Kidney (tissue), 14 donors: Measurements from ENCODE around the gene STK33. TPM values are rescaled to one million over a fixed set of nuclear protein-coding genes. Genes with fewer than 3 reads are reported as not detected.

ENCODE experiments used
- DNase-seq, 5 donors: peaks; one replicate each; pipeline ENCODE4 v3.0.0-alpha.2; 2013 to 2020
- FAIRE-seq: peaks from 2 replicates; lab custom pipeline; 2012; peaks lifted over from hg19 to GRCh38; lab: Jason Lieb, UNC
- H3K27ac ChIP-seq, 2 donors: one replicate each; pipeline ENCODE4 v1.7.0; 2013; ENCODE audit warnings: low read depth in 2 of 2, low read length in 2 of 2, inconsistent platforms in 1 of 2
- H3K27me3 ChIP-seq: one replicate; pipeline ENCODE4 v1.7.1; 2013; ENCODE audit warnings: low read length, inconsistent platforms; ENCODE audit not compliant: control insufficient read depth, insufficient read depth
- H3K36me3 ChIP-seq, 3 donors: one replicate each; pipeline versions ENCODE4 v1.7.0 to v1.7.1; 2013; ENCODE audit warnings: low read length in 3 of 3, control low read depth in 1 of 3, inconsistent platforms in 1 of 3; ENCODE audit not compliant: insufficient read depth in 3 of 3, control insufficient read depth in 2 of 3
- H3K4me1 ChIP-seq, 3 donors: one replicate each; pipeline versions ENCODE4 v1.7.0 to v1.7.1; 2013; ENCODE audit warnings: low read length in 3 of 3, inconsistent platforms in 1 of 3, low read depth in 1 of 3; ENCODE audit not compliant: control insufficient read depth in 2 of 3, insufficient read depth in 2 of 3
- H3K4me3 ChIP-seq, 3 donors: one replicate each; pipeline versions ENCODE4 v1.7.0 to v1.8.1; 2013; ENCODE audit warnings: low read length in 3 of 3, control low read depth in 1 of 3, inconsistent platforms in 1 of 3
- H3K9ac ChIP-seq, 3 donors: one replicate each; pipeline versions ENCODE4 v1.7.0 to v1.7.1; 2013; ENCODE audit warnings: low read length in 3 of 3, control low read depth in 1 of 3, inconsistent platforms in 1 of 3
- H3K9me3 ChIP-seq, 3 donors: one replicate each; pipeline versions ENCODE4 v1.7.0 to v1.7.1; 2013; ENCODE audit warnings: low read length in 3 of 3, control low read depth in 1 of 3, inconsistent platforms in 1 of 3; ENCODE audit not compliant: control insufficient read depth in 2 of 3, insufficient read depth in 1 of 3
- intact Hi-C: fragments of 100-400 bp; cut with DNase I; formaldehyde crosslinking; loops from one replicate; pipeline ENCODE4 v1.11.1; 2022
- polyA plus RNA-seq: library from polyadenylated mRNA; stranded (reverse); fragments of 350-450 nt; fragmentation: Illumina TruSeq; extraction: RNeasy Lipid Tissue Mini Kit (QIAGEN cat#74804); gene quantifications from one replicate; pipeline ENCODE4 v1.2.3, GENCODE V29; 2014; ENCODE audit warnings: low read depth, low replicate concordance; ENCODE audit not compliant: insufficient read depth
- total RNA-seq: library from RNA; stranded (reverse); fragmentation: NEBNext Ultra II Directional; extraction: Animal tissue kit (Norgen Biotek cat#: 25700); gene quantifications from one replicate; pipeline ENCODE4 v1.2.1, GENCODE V29; 2021
- TF ChIP-seq, protein P1 (sequence below): IDR thresholded peaks from 3 replicates; pipeline ENCODE4 v1.5.1; 2012; ENCODE audit warnings: mild to moderate bottlenecking, moderate library complexity, borderline replicate concordance; ENCODE audit not compliant: insufficient read depth; ENCODE audit errors: extremely low read depth
- donor health status: control.
- donor health status: control.
- donor health status: control.
- donor health status: control.
- donor health status: control.
- donor health status: DM: yes; HTN: yes; CAD: no.
- donor health status: Normal renal cell carcinoma (clear cell type).

STK33 gene
- total and polyA plus RNA-seq, 2 donors from 2014 or later = 11.9 to 19.3 TPM

- no peaks in the 10 kb centered on the region for H3K9me3 ChIP-seq
- peaks cover 2 to 44% (median 34%) of the 10 kb centered on the region in 3 donors for H3K36me3 ChIP-seq
- no peak overlapping the region for H3K27ac ChIP-seq
- no peaks in the 10 kb centered on the region for H3K27me3 ChIP-seq
- TF ChIP-seq, protein P1, sequence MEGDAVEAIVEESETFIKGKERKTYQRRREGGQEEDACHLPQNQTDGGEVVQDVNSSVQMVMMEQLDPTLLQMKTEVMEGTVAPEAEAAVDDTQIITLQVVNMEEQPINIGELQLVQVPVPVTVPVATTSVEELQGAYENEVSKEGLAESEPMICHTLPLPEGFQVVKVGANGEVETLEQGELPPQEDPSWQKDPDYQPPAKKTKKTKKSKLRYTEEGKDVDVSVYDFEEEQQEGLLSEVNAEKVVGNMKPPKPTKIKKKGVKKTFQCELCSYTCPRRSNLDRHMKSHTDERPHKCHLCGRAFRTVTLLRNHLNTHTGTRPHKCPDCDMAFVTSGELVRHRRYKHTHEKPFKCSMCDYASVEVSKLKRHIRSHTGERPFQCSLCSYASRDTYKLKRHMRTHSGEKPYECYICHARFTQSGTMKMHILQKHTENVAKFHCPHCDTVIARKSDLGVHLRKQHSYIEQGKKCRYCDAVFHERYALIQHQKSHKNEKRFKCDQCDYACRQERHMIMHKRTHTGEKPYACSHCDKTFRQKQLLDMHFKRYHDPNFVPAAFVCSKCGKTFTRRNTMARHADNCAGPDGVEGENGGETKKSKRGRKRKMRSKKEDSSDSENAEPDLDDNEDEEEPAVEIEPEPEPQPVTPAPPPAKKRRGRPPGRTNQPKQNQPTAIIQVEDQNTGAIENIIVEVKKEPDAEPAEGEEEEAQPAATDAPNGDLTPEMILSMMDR = no peak
- no peak overlapping the region for H3K9ac ChIP-seq
- intact Hi-C loops = no loop called here
- H3K4me1 ChIP-seq = no peaks in the 10 kb centered on the region
- DNase-seq (no peak), FAIRE-seq (no peak)
- H3K4me3 ChIP-seq = no peak overlapping the region
Measured at GRCh38 chr11:8624698-8625097, 30.7 kb upstream of the STK33 start.

DNA sequence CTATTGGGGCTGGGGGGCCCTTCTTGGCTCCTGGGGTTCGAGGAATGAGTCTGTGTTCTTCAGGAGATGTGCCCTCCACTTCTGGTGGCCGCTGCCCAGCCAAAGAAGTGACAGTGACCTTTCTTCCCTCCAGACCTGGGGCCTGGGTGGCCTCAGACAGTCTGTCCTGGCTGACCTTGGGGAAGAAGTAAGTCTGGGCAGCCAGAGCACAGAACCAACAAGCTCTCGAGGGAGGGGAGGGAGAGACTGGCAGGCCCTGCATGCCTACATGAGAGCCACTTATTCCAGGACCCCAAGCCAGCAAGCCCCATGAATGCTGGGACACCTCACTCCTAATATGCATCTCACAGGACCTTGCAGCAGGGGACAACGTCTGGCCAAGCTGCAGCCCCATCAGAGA, 27.1 kb upstream of the STK33 start:
- intact Hi-C loops = no loop called here

GRCh38 chr11:8617063-8617462, 23.0 kb upstream of the STK33 start:
- peaks cover 0 to 43% (median 22%) of the 10 kb centered on the region in 3 donors for H3K36me3 ChIP-seq
- H3K9ac ChIP-seq = no peak overlapping the region
- no peak for DNase-seq
- no peaks in the 10 kb centered on the region for H3K27me3 ChIP-seq
- H3K4me1 ChIP-seq = no peaks in the 10 kb centered on the region
- intact Hi-C loops = no loop called here
- no peak overlapping the region for H3K4me3 ChIP-seq
- no peak overlapping the region for H3K27ac ChIP-seq
- TF ChIP-seq, protein P1 = no peak
- no peaks in the 10 kb centered on the region for H3K9me3 ChIP-seq
- no peak for FAIRE-seq

More for the DNA sequence above, 27.1 kb upstream of the STK33 start:
- H3K9me3 ChIP-seq = no peaks in the 10 kb centered on the region
- H3K27ac ChIP-seq = no peak overlapping the region
- H3K36me3 ChIP-seq = peaks cover 2 to 67% (median 46%) of the 10 kb centered on the region in 3 donors
- no peak overlapping the region for H3K9ac ChIP-seq
- TF ChIP-seq, protein P1 = no peak
- H3K4me3 ChIP-seq = no peak overlapping the region
- no peaks in the 10 kb centered on the region for H3K4me1 ChIP-seq
- FAIRE-seq = no peak
- H3K27me3 ChIP-seq = no peaks in the 10 kb centered on the region
- no peak for DNase-seq
